GM23338 (cell line): Measurements from ENCODE around the gene LRRC2.

Source experiments
- CREB1 ChIP-seq: fragments of 250-450 bp; sonication (Bioruptor Pico); IDR thresholded peaks from 2 replicates; pipeline ENCODE4 v1.5.0; 2020; ENCODE audit warnings: low read depth, mild to moderate bottlenecking, moderate library complexity
- ETS1 ChIP-seq: IDR thresholded peaks from 2 replicates; pipeline ENCODE4 v1.6.1; 2016; ENCODE audit warnings: antibody characterized with exemption
- EZH2 ChIP-seq: fragments of 200-600 bp; sonication (generic); IDR thresholded peaks from one replicate; pipeline ENCODE4 v1.8.0; 2017; ENCODE audit warnings: antibody characterized with exemption, mild to moderate bottlenecking, low read depth; ENCODE audit not compliant: unreplicated experiment
- EZH2phosphoT487 ChIP-seq: fragments of 200-600 bp; sonication (generic); IDR thresholded peaks from one replicate; pipeline ENCODE4 v1.8.1; 2018; ENCODE audit warnings: antibody characterized with exemption; ENCODE audit not compliant: unreplicated experiment
- JUNB ChIP-seq: IDR thresholded peaks from one replicate; pipeline ENCODE4 v1.6.1; 2016; ENCODE audit warnings: antibody characterized with exemption; ENCODE audit not compliant: unreplicated experiment
- NANOG ChIP-seq: IDR thresholded peaks from 2 replicates; pipeline ENCODE4 v1.6.1; 2016; ENCODE audit warnings: antibody characterized with exemption, borderline replicate concordance
- POLR2AphosphoS5 ChIP-seq: IDR thresholded peaks from 2 replicates; pipeline ENCODE4 v1.6.1; 2016; ENCODE audit warnings: antibody characterized with exemption, low read depth
- STAT1 ChIP-seq: IDR thresholded peaks from one replicate; pipeline ENCODE4 v1.6.1; 2016; ENCODE audit warnings: antibody characterized with exemption; ENCODE audit not compliant: unreplicated experiment
- TF ChIP-seq, protein P1 (sequence below), 2 experiments: fragments of 200-600 bp in 1 of 2; sonication (generic) in 1 of 2; conservative IDR thresholded peaks; 2 replicates each; pipeline versions ENCODE4 v1.5.1 to v1.6.1; 2016 to 2017; ENCODE audit warnings: antibody characterized with exemption in 2 of 2, low read depth in 2 of 2, mild to moderate bottlenecking in 2 of 2, moderate library complexity in 1 of 2
- TF ChIP-seq, protein P2 (sequence below): IDR thresholded peaks from one replicate; pipeline ENCODE4 v1.6.1; 2018; ENCODE audit warnings: antibody characterized with exemption; ENCODE audit not compliant: unreplicated experiment
- TF ChIP-seq, protein P3 (sequence below): fragments of 250-450 bp; sonication (Bioruptor Pico); IDR thresholded peaks from 2 replicates; pipeline ENCODE4 v1.5.0; 2020; ENCODE audit warnings: mild to moderate bottlenecking, moderate library complexity

DNA sequence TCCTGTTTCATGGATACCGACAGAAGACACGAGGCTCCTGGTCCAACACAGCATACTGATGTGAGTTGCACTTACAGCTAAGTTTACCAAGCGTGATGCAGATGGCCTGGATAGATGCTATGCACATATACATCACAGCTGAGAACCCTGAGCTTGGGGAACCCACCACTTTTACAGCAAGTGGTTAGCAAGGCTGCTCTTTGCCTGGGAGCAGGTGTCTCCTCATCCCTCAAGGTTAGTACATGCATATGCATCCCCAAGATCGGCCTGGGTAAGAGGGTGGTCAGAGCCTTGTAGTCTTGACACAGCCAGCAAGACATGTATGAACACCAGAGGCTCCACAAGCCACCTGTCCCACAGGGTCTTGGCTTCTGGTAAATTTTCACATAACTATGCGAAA is 28.3 kb downstream of the LRRC2 start:
- TF ChIP-seq, protein P1, sequence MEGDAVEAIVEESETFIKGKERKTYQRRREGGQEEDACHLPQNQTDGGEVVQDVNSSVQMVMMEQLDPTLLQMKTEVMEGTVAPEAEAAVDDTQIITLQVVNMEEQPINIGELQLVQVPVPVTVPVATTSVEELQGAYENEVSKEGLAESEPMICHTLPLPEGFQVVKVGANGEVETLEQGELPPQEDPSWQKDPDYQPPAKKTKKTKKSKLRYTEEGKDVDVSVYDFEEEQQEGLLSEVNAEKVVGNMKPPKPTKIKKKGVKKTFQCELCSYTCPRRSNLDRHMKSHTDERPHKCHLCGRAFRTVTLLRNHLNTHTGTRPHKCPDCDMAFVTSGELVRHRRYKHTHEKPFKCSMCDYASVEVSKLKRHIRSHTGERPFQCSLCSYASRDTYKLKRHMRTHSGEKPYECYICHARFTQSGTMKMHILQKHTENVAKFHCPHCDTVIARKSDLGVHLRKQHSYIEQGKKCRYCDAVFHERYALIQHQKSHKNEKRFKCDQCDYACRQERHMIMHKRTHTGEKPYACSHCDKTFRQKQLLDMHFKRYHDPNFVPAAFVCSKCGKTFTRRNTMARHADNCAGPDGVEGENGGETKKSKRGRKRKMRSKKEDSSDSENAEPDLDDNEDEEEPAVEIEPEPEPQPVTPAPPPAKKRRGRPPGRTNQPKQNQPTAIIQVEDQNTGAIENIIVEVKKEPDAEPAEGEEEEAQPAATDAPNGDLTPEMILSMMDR (conservative IDR thresholded peaks at IDR 0.05; ENCODE audit: low read depth in 2 of 2): no peak
- TF ChIP-seq EZH2: no peak
- TF ChIP-seq POLR2AphosphoS5: no peak
- no peak for TF ChIP-seq EZH2phosphoT487
- no peak for TF ChIP-seq STAT1
- TF ChIP-seq JUNB: no peak
- TF ChIP-seq, protein P2, sequence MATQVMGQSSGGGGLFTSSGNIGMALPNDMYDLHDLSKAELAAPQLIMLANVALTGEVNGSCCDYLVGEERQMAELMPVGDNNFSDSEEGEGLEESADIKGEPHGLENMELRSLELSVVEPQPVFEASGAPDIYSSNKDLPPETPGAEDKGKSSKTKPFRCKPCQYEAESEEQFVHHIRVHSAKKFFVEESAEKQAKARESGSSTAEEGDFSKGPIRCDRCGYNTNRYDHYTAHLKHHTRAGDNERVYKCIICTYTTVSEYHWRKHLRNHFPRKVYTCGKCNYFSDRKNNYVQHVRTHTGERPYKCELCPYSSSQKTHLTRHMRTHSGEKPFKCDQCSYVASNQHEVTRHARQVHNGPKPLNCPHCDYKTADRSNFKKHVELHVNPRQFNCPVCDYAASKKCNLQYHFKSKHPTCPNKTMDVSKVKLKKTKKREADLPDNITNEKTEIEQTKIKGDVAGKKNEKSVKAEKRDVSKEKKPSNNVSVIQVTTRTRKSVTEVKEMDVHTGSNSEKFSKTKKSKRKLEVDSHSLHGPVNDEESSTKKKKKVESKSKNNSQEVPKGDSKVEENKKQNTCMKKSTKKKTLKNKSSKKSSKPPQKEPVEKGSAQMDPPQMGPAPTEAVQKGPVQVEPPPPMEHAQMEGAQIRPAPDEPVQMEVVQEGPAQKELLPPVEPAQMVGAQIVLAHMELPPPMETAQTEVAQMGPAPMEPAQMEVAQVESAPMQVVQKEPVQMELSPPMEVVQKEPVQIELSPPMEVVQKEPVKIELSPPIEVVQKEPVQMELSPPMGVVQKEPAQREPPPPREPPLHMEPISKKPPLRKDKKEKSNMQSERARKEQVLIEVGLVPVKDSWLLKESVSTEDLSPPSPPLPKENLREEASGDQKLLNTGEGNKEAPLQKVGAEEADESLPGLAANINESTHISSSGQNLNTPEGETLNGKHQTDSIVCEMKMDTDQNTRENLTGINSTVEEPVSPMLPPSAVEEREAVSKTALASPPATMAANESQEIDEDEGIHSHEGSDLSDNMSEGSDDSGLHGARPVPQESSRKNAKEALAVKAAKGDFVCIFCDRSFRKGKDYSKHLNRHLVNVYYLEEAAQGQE: no peak
- no peak for TF ChIP-seq ETS1
- TF ChIP-seq CREB1 (CRISPR knock-in tag): no peak
- TF ChIP-seq, protein P3, sequence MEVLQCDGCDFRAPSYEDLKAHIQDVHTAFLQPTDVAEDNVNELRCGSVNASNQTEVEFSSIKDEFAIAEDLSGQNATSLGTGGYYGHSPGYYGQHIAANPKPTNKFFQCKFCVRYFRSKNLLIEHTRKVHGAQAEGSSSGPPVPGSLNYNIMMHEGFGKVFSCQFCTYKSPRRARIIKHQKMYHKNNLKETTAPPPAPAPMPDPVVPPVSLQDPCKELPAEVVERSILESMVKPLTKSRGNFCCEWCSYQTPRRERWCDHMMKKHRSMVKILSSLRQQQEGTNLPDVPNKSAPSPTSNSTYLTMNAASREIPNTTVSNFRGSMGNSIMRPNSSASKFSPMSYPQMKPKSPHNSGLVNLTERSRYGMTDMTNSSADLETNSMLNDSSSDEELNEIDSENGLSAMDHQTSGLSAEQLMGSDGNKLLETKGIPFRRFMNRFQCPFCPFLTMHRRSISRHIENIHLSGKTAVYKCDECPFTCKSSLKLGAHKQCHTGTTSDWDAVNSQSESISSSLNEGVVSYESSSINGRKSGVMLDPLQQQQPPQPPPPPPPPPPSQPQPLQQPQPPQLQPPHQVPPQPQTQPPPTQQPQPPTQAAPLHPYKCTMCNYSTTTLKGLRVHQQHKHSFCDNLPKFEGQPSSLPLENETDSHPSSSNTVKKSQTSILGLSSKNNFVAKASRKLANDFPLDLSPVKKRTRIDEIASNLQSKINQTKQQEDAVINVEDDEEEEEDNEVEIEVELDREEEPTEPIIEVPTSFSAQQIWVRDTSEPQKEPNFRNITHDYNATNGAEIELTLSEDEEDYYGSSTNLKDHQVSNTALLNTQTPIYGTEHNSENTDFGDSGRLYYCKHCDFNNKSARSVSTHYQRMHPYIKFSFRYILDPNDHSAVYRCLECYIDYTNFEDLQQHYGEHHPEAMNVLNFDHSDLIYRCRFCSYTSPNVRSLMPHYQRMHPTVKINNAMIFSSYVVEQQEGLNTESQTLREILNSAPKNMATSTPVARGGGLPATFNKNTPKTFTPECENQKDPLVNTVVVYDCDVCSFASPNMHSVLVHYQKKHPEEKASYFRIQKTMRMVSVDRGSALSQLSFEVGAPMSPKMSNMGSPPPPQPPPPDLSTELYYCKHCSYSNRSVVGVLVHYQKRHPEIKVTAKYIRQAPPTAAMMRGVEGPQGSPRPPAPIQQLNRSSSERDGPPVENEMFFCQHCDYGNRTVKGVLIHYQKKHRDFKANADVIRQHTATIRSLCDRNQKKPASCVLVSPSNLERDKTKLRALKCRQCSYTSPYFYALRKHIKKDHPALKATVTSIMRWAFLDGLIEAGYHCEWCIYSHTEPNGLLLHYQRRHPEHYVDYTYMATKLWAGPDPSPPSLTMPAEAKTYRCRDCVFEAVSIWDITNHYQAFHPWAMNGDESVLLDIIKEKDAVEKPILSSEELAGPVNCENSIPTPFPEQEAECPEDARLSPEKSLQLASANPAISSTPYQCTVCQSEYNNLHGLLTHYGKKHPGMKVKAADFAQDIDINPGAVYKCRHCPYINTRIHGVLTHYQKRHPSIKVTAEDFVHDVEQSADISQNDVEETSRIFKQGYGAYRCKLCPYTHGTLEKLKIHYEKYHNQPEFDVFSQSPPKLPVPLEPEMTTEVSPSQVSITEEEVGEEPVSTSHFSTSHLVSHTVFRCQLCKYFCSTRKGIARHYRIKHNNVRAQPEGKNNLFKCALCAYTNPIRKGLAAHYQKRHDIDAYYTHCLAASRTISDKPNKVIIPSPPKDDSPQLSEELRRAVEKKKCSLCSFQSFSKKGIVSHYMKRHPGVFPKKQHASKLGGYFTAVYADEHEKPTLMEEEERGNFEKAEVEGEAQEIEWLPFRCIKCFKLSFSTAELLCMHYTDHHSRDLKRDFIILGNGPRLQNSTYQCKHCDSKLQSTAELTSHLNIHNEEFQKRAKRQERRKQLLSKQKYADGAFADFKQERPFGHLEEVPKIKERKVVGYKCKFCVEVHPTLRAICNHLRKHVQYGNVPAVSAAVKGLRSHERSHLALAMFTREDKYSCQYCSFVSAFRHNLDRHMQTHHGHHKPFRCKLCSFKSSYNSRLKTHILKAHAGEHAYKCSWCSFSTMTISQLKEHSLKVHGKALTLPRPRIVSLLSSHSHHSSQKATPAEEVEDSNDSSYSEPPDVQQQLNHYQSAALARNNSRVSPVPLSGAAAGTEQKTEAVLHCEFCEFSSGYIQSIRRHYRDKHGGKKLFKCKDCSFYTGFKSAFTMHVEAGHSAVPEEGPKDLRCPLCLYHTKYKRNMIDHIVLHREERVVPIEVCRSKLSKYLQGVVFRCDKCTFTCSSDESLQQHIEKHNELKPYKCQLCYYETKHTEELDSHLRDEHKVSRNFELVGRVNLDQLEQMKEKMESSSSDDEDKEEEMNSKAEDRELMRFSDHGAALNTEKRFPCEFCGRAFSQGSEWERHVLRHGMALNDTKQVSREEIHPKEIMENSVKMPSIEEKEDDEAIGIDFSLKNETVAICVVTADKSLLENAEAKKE (CRISPR knock-in tag): no peak
- no peak for TF ChIP-seq NANOG
